Liver (tissue), 3 donors: ENCODE measurements around the gene KRT36.

Experiments
- CTCF ChIP-seq: fragments of 150-350 bp; IDR thresholded peaks from 2 replicates; pipeline ENCODE4 v1.5.1; 2017; ENCODE audit warnings: improper control_type of control experiment, low read depth, low read length; ENCODE audit not compliant: missing input control
- MAX ChIP-seq: IDR thresholded peaks from 2 replicates; pipeline ENCODE4 v1.6.1; 2016; ENCODE audit warnings: antibody characterized with exemption
- REST ChIP-seq: IDR thresholded peaks from 2 replicates; pipeline ENCODE4 v1.6.1; 2016; ENCODE audit warnings: antibody characterized with exemption, mild to moderate bottlenecking
- SP1 ChIP-seq: IDR thresholded peaks from 2 replicates; pipeline ENCODE4 v1.6.1; 2018; ENCODE audit warnings: antibody characterized with exemption, mild to moderate bottlenecking
- TAF1 ChIP-seq: conservative IDR thresholded peaks from 2 replicates; pipeline ENCODE4 v1.6.1; 2016; ENCODE audit warnings: antibody characterized with exemption, mild to moderate bottlenecking
- YY1 ChIP-seq: IDR thresholded peaks from 2 replicates; pipeline ENCODE4 v1.6.1; 2016; ENCODE audit warnings: antibody characterized with exemption, mild to moderate bottlenecking
- donor health status: healthy.
- donor health status: healthy.

- TF ChIP-seq REST (no peak), CTCF (no peak), TAF1 (no peak), SP1 (no peak), MAX (no peak), YY1 (no peak)
These were observed 9.1 kb downstream of the KRT36 start for GRCh38 chr17:41480581-41480980.
